ENCODE measurements around the gene POU6F1. TPM values are rescaled to one million over a fixed set of nuclear protein-coding genes. Genes with fewer than 3 reads are reported as not detected.

POU6F1 gene
- total RNA-seq, 2 donors from 2014 or later, result 11.4 to 16.4 TPM

DNA sequence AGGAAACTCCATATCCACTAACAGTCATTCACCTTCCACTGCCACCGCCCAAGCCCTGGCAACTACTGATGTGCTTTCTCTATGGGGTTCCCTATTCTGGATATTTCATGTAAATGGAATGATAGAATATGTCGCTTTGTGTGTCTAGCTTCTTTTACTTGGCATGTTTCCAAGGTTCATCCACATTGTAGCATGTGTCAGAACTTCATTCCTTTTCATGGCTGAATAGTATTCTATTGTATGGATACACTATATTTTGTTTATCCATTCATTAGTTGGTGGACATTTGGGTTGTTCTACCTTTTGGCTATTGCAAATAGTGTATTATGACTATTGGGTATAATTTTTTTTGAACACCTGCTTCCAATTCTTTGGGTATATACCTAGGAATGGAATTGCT, 8.6 kb downstream of the POU6F1 start:
- H3K9ac ChIP-seq (ENCODE audit: extremely low read depth, low read length, poor library complexity, severe bottlenecking), result no peak overlapping the region
- Mint-ChIP-seq H3K27me3 (ENCODE audit: insufficient read depth) (no peaks in the 10 kb centered on the region), H3K36me3 (ENCODE audit: low read depth) (peaks cover 10% of the 10 kb centered on the region), H3K4me1 (no peaks in the 10 kb centered on the region), H3K9me3 (no peaks in the 10 kb centered on the region), H3K4me3 (no peak overlapping the region), H3K27ac (no peak overlapping the region)
- TF ChIP-seq, protein P1, sequence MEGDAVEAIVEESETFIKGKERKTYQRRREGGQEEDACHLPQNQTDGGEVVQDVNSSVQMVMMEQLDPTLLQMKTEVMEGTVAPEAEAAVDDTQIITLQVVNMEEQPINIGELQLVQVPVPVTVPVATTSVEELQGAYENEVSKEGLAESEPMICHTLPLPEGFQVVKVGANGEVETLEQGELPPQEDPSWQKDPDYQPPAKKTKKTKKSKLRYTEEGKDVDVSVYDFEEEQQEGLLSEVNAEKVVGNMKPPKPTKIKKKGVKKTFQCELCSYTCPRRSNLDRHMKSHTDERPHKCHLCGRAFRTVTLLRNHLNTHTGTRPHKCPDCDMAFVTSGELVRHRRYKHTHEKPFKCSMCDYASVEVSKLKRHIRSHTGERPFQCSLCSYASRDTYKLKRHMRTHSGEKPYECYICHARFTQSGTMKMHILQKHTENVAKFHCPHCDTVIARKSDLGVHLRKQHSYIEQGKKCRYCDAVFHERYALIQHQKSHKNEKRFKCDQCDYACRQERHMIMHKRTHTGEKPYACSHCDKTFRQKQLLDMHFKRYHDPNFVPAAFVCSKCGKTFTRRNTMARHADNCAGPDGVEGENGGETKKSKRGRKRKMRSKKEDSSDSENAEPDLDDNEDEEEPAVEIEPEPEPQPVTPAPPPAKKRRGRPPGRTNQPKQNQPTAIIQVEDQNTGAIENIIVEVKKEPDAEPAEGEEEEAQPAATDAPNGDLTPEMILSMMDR (conservative IDR thresholded peaks at IDR 0.05), result no peak
- no peak for DNase-seq
- no peaks in the 10 kb centered on the region for H3K9me3 ChIP-seq (ENCODE audit: control insufficient read depth, low read length)
- no peaks in the 10 kb centered on the region for H3K27me3 ChIP-seq (ENCODE audit: control insufficient read depth, insufficient read depth, low read length, poor library complexity, severe bottlenecking)
- no peak overlapping the region for H3K4me3 ChIP-seq (ENCODE audit: low read length)
- no peaks in the 10 kb centered on the region for H3K4me1 ChIP-seq (ENCODE audit: control insufficient read depth, insufficient read depth, low read length)
- no peaks in the 10 kb centered on the region for H3K36me3 ChIP-seq (ENCODE audit: control insufficient read depth, insufficient read depth, low read length)
- WGBS, 2 experiments (ENCODE audit: insufficient coverage in 1 of 2, insufficient read length in 1 of 2), result 83% methylated on average over 2 of the region's 2 CpGs; no CpG with 5 or more reads in 1 of the 2 experiments
- no peak overlapping the region for H3K27ac ChIP-seq (ENCODE audit: low read depth, low read length)

DNA sequence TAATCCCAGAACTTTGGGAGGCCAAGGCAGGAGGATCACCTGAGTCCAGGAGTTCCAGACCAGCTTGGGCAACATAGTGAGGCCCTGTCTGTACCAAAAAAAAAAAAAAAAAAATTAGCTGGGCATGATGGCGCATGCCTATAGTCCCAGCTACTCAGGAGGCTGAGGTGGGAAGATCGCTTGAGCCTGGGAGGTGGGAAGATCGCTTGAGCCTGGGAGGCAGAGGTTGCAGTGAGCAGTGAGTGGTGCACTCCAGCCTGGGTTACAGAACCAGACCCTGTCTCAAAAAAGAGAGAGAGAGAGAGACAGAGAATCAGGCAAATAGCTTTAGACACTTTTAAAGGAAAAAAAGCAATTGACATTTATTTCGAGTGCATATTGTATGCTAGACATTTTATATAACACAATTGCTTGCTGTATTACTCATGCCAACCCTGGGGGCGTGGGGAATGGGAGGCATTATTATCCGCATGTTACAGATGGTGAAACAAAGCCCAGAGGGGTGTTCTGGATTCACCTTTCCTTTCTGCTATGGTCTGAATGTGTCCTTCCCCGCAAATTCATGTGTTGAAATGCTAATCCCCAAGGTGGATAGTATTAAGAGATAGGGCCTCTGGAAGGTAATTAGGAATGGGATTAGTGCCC, 9.7 kb downstream of the POU6F1 start:
- Mint-ChIP-seq H3K36me3 (ENCODE audit: low read depth) (peaks cover 13% of the 10 kb centered on the region), H3K27me3 (ENCODE audit: insufficient read depth) (no peaks in the 10 kb centered on the region), H3K4me1 (no peaks in the 10 kb centered on the region), H3K4me3 (no peak overlapping the region), H3K27ac (no peak overlapping the region), H3K9me3 (no peaks in the 10 kb centered on the region)
- H3K4me3 ChIP-seq (ENCODE audit: low read length), result no peak overlapping the region
- no peak overlapping the region for H3K9ac ChIP-seq (ENCODE audit: extremely low read depth, low read length, poor library complexity, severe bottlenecking)
- no peaks in the 10 kb centered on the region for H3K4me1 ChIP-seq (ENCODE audit: control insufficient read depth, insufficient read depth, low read length)
- TF ChIP-seq, protein P1 (conservative IDR thresholded peaks at IDR 0.05), result no peak
- no peaks in the 10 kb centered on the region for H3K36me3 ChIP-seq (ENCODE audit: control insufficient read depth, insufficient read depth, low read length)
- no peaks in the 10 kb centered on the region for H3K27me3 ChIP-seq (ENCODE audit: control insufficient read depth, insufficient read depth, low read length, poor library complexity, severe bottlenecking)
- WGBS, 2 experiments (ENCODE audit: insufficient coverage in 1 of 2, insufficient read length in 1 of 2), result 92 to 94% methylated on average over 4 to 7 of the region's 7 CpGs
- DNase-seq, result no peak
- no peaks in the 10 kb centered on the region for H3K9me3 ChIP-seq (ENCODE audit: control insufficient read depth, low read length)
- H3K27ac ChIP-seq (ENCODE audit: low read depth, low read length), result no peak overlapping the region

DNA sequence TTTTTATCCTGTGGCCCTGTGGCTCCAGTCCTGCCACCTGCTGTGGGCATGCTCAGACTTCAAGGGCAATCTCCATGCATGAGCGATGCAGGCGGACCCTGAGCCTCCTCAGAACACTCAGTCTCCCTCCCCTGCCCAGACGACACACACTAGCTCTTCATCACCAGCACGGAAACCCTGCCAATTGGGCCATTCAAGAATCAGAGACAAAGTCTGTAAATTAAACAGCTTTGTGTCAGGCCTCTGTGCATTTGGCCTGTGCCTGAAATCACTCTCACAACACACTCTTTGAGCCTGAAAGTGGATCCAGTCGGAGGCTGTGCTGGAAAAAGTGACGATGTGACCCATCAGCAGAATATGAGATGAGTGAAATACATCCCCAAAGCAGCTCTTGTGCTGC, 12.5 kb downstream of the POU6F1 start:
- Mint-ChIP-seq H3K36me3 (ENCODE audit: low read depth) (peaks cover 13% of the 10 kb centered on the region), H3K27me3 (ENCODE audit: insufficient read depth) (no peaks in the 10 kb centered on the region), H3K4me1 (no peaks in the 10 kb centered on the region), H3K9me3 (no peaks in the 10 kb centered on the region), H3K4me3 (no peak overlapping the region), H3K27ac (no peak overlapping the region)
- Histone ChIP-seq H3K9ac (ENCODE audit: extremely low read depth, low read length, poor library complexity, severe bottlenecking) (no peak overlapping the region), H3K4me1 (ENCODE audit: control insufficient read depth, insufficient read depth, low read length) (no peaks in the 10 kb centered on the region), H3K36me3 (ENCODE audit: control insufficient read depth, insufficient read depth, low read length) (no peaks in the 10 kb centered on the region), H3K9me3 (ENCODE audit: control insufficient read depth, low read length) (no peaks in the 10 kb centered on the region), H3K27ac (ENCODE audit: low read depth, low read length) (no peak overlapping the region), H3K4me3 (ENCODE audit: low read length) (no peak overlapping the region), H3K27me3 (ENCODE audit: control insufficient read depth, insufficient read depth, low read length, poor library complexity, severe bottlenecking) (no peaks in the 10 kb centered on the region)
- TF ChIP-seq, protein P1 (conservative IDR thresholded peaks at IDR 0.05), result no peak
- no peak for DNase-seq
- WGBS, 2 experiments (ENCODE audit: insufficient coverage in 1 of 2, insufficient read length in 1 of 2), result 92 to 97% methylated on average over 5 to 6 of the region's 6 CpGs

Measured in endodermal cell (in vitro differentiated cells).